MM.1S (cell line): ENCODE data around the gene RPH3AL.

Experiments used
- EZH2 ChIP-seq: fragments of 300-600 bp; sonication (generic); optimal IDR thresholded peaks from 2 replicates; pipeline ENCODE3; 2017; ENCODE audit warnings: low read depth, mild to moderate bottlenecking, antibody characterized with exemption, low read length, mixed read lengths
- EZH2phosphoT487 ChIP-seq: fragments of 300-600 bp; sonication (generic); IDR thresholded peaks from 2 replicates; pipeline ENCODE4 v1.6.1; 2018; ENCODE audit warnings: antibody characterized with exemption, low read length
- TF ChIP-seq, protein P1 (sequence below): fragments of 300-600 bp; sonication (generic); IDR thresholded peaks from 2 replicates; pipeline ENCODE4 v1.5.1; 2016; ENCODE audit warnings: antibody characterized with exemption, low read length, mixed read lengths

GRCh38 chr17:247767-248166 is 104.8 kb downstream of the RPH3AL start:
- TF ChIP-seq, protein P1, sequence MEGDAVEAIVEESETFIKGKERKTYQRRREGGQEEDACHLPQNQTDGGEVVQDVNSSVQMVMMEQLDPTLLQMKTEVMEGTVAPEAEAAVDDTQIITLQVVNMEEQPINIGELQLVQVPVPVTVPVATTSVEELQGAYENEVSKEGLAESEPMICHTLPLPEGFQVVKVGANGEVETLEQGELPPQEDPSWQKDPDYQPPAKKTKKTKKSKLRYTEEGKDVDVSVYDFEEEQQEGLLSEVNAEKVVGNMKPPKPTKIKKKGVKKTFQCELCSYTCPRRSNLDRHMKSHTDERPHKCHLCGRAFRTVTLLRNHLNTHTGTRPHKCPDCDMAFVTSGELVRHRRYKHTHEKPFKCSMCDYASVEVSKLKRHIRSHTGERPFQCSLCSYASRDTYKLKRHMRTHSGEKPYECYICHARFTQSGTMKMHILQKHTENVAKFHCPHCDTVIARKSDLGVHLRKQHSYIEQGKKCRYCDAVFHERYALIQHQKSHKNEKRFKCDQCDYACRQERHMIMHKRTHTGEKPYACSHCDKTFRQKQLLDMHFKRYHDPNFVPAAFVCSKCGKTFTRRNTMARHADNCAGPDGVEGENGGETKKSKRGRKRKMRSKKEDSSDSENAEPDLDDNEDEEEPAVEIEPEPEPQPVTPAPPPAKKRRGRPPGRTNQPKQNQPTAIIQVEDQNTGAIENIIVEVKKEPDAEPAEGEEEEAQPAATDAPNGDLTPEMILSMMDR = no peak
- TF ChIP-seq EZH2 = no peak
- no peak for TF ChIP-seq EZH2phosphoT487
